Measurements from ENCODE around the gene POLR2L. TPM values are rescaled to one million over a fixed set of nuclear protein-coding genes. Genes with fewer than 3 reads are reported as not detected.

Gene POLR2L
- total and polyA plus RNA-seq, 2 of the 13 experiments (the other 11 are each of a cell fraction or from before 2014, with no cell fraction given): 104 to 114 TPM

- TF ChIP-seq ZNF800 (CRISPR knock-in tag; IDR thresholded peaks at IDR 0.05) (no peak), ZNF839 (CRISPR knock-in tag; IDR thresholded peaks at IDR 0.05; ENCODE audit: borderline replicate concordance) (no peak), MLLT10 (CRISPR knock-in tag; IDR thresholded peaks at IDR 0.05) (no peak), ZNF296 (CRISPR knock-in tag; conservative IDR thresholded peaks at IDR 0.05) (no peak), MYNN (CRISPR knock-in tag; IDR thresholded peaks at IDR 0.05; ENCODE audit: low read depth) (no peak), NFE2L1 (CRISPR knock-in tag; IDR thresholded peaks at IDR 0.05; ENCODE audit: borderline replicate concordance) (no peak), ZNF329 (CRISPR knock-in tag; IDR thresholded peaks at IDR 0.05; ENCODE audit: low read depth) (0 out of 2 replicates have a peak, but pooled peaks have one; percentile 19), ZNF576 (CRISPR knock-in tag; IDR thresholded peaks at IDR 0.05) (no peak), HOXA5 (CRISPR knock-in tag; IDR thresholded peaks at IDR 0.05) (peak; percentile 20; the same call in 1 of the 2 replicates), ZNF567 (CRISPR knock-in tag; IDR thresholded peaks at IDR 0.05; ENCODE audit: borderline replicate concordance) (peak; percentile 47; the same call in 1 of the 2 replicates), MXD3 (CRISPR knock-in tag; IDR thresholded peaks at IDR 0.05) (0 out of 2 replicates have a peak, but pooled peaks have one; percentile 38), SAP130 (CRISPR knock-in tag; IDR thresholded peaks at IDR 0.05; ENCODE audit: low read depth) (peak; percentile 99), HES4 (CRISPR knock-in tag; IDR thresholded peaks at IDR 0.05; ENCODE audit: borderline replicate concordance) (no peak; the same call in 1 of the 2 replicates), SKI (IDR thresholded peaks at IDR 0.05; ENCODE audit: partially characterized antibody) (peak; percentile 72), ZUFSP (CRISPR knock-in tag; IDR thresholded peaks at IDR 0.05; ENCODE audit: borderline replicate concordance) (no peak), THAP8 (CRISPR knock-in tag; IDR thresholded peaks at IDR 0.05; ENCODE audit: borderline replicate concordance) (no peak), YEATS4 (CRISPR knock-in tag; IDR thresholded peaks at IDR 0.05; ENCODE audit: borderline replicate concordance) (0 out of 2 replicates have a peak, but pooled peaks have one; percentile 29), ARID5B (CRISPR knock-in tag; IDR thresholded peaks at IDR 0.05) (no peak), MAFG (CRISPR knock-in tag; IDR thresholded peaks at IDR 0.05) (no peak), MTA1 (CRISPR knock-in tag; IDR thresholded peaks at IDR 0.05; ENCODE audit: borderline replicate concordance) (no peak)
Observed at GRCh38 chr11:842370-843002, at the start of gene POLR2L, which contains the start of gene TSPAN4 (continued).
